Neural cell (in vitro differentiated cells): Measurements from ENCODE around the gene KRAS. TPM values are rescaled to one million over a fixed set of nuclear protein-coding genes. Genes with fewer than 3 reads are reported as not detected.

Experiments used
- H2AFZ ChIP-seq: fragments of 200-600, 300-800 bp; sonication (generic), shearing (Covaris generic); 2 replicates; pipeline ENCODE4 v1.6.0; 2014; ENCODE audit warnings: low read depth, mild to moderate bottlenecking, antibody characterized with exemption, low read length, moderate library complexity
- H3F3A ChIP-seq: fragments of 200-600 bp; shearing (Covaris generic); 2 replicates; pipeline ENCODE4 v1.6.1; 2016; ENCODE audit warnings: mild to moderate bottlenecking, moderate library complexity, mixed read lengths, antibody characterized with exemption, low read length; ENCODE audit not compliant: insufficient read depth, poor library complexity, severe bottlenecking
- H3K27ac ChIP-seq: fragments of 200-600, 300-800 bp; sonication (generic), shearing (Covaris generic); 2 replicates; pipeline ENCODE4 v1.5.1; 2014; ENCODE audit warnings: mild to moderate bottlenecking, low read length, moderate library complexity
- H3K27me3 ChIP-seq: fragments of 300-800, 200-600 bp; sonication (generic), shearing (Covaris generic); 2 replicates; pipeline ENCODE4 v1.6.0; 2014; ENCODE audit warnings: mild to moderate bottlenecking, low read depth, low read length, moderate library complexity; ENCODE audit not compliant: insufficient read depth
- H3K36me3 ChIP-seq: fragments of 300-800, 200-600 bp; sonication (generic), shearing (Covaris generic); 2 replicates; pipeline ENCODE4 v1.5.1; 2014; ENCODE audit warnings: mild to moderate bottlenecking, antibody characterized with exemption, low read length, moderate library complexity; ENCODE audit not compliant: insufficient read depth
- H3K4me2 ChIP-seq: fragments of 300-800, 200-600 bp; sonication (generic), shearing (Covaris generic); 2 replicates; pipeline ENCODE4 v1.6.0; 2014; ENCODE audit warnings: mild to moderate bottlenecking, low read length
- H3K4me3 ChIP-seq: fragments of 300-800, 200-600 bp; sonication (generic), shearing (Covaris generic); 2 replicates; pipeline ENCODE4 v1.5.1; 2014; ENCODE audit warnings: mild to moderate bottlenecking, low read length, moderate library complexity
- H3K79me2 ChIP-seq: fragments of 200-600 bp; shearing (Covaris generic); replicated peaks from 2 replicates; pipeline ENCODE4 v1.6.0; 2014; ENCODE audit warnings: mild to moderate bottlenecking, low read length, moderate library complexity; ENCODE audit not compliant: insufficient read depth
- H3K9ac ChIP-seq: fragments of 300-800, 200-600 bp; sonication (generic), shearing (Covaris generic); 2 replicates; pipeline ENCODE4 v1.6.1; 2016; ENCODE audit warnings: mild to moderate bottlenecking, low read length, mixed read lengths
- H3K9me2 ChIP-seq: fragments of 200-600 bp; shearing (Covaris generic); 2 replicates; pipeline ENCODE4 v1.6.1; 2016; ENCODE audit warnings: mild to moderate bottlenecking, low read length, mixed read lengths; ENCODE audit not compliant: insufficient read depth
- H3K9me3 ChIP-seq: fragments of 200-600, 300-800 bp; sonication (generic), shearing (Covaris generic); 2 replicates; pipeline ENCODE4 v1.6.1; 2016; ENCODE audit warnings: mild to moderate bottlenecking, mixed run types, low read length, moderate library complexity, mixed read lengths
- H4K20me1 ChIP-seq: fragments of 200-600 bp; shearing (Covaris generic); 2 replicates; pipeline ENCODE4 v1.6.1; 2016; ENCODE audit warnings: mild to moderate bottlenecking, mixed run types; ENCODE audit not compliant: insufficient read depth
- CTCF ChIP-seq: fragments of 450-650 bp; IDR thresholded peaks from 2 replicates; pipeline ENCODE4 v1.5.1; 2014; ENCODE audit warnings: antibody characterized with exemption, mild to moderate bottlenecking, moderate library complexity; ENCODE audit not compliant: poor library complexity, severe bottlenecking
- EP300 ChIP-seq: fragments of 450-650 bp; conservative IDR thresholded peaks from 2 replicates; pipeline ENCODE4 v1.6.1; 2014; ENCODE audit warnings: antibody characterized with exemption, mild to moderate bottlenecking, moderate library complexity; ENCODE audit not compliant: poor library complexity, severe bottlenecking
- EZH2 ChIP-seq: fragments of 200-600, 300-800 bp; shearing (Covaris generic), sonication (generic); IDR thresholded peaks from 2 replicates; pipeline ENCODE4 v1.6.1; 2014; ENCODE audit warnings: antibody characterized with exemption, low read length, borderline replicate concordance, mild to moderate bottlenecking; ENCODE audit not compliant: insufficient read depth, poor library complexity, severe bottlenecking
- MXI1 ChIP-seq: fragments of 450-650 bp; conservative IDR thresholded peaks from 2 replicates; pipeline ENCODE4 v1.6.1; 2014; ENCODE audit warnings: antibody characterized with exemption, mild to moderate bottlenecking; ENCODE audit not compliant: poor library complexity, severe bottlenecking
- POLR2AphosphoS5 ChIP-seq: IDR thresholded peaks from 2 replicates; pipeline ENCODE4 v1.6.1; 2012
- RAD21 ChIP-seq: fragments of 450-650 bp; conservative IDR thresholded peaks from 2 replicates; pipeline ENCODE4 v1.6.1; 2014; ENCODE audit warnings: antibody characterized with exemption, mild to moderate bottlenecking, moderate library complexity
- REST ChIP-seq: IDR thresholded peaks from 2 replicates; pipeline ENCODE4 v1.6.1; 2012; ENCODE audit warnings: borderline replicate concordance
- SMC3 ChIP-seq: fragments of 450-650 bp; conservative IDR thresholded peaks from 2 replicates; pipeline ENCODE4 v1.6.1; 2014; ENCODE audit warnings: antibody characterized with exemption, mild to moderate bottlenecking, moderate library complexity; ENCODE audit not compliant: poor library complexity
- TAF1 ChIP-seq: IDR thresholded peaks from 2 replicates; pipeline ENCODE4 v1.6.1; 2012; ENCODE audit warnings: low read depth
- polyA plus RNA-seq: library from polyadenylated mRNA; depleted of rRNA; stranded (reverse); fragments of >200 nt; gene quantifications from 2 replicates; pipeline ENCODE4 v1.2.3, GENCODE V29; 2014

KRAS gene
- polyA plus RNA-seq, 1 donor from 2014 or later, result 34.7 TPM

- no peaks in the 10 kb centered on the region for H3K9me3 ChIP-seq
- H3K36me3 ChIP-seq, result no peaks in the 10 kb centered on the region
- TF ChIP-seq SMC3, result no peak
- no peak for TF ChIP-seq EZH2
- no peak for TF ChIP-seq REST
- no peak for TF ChIP-seq TAF1
- TF ChIP-seq MXI1, result no peak
- TF ChIP-seq EP300, result no peak
- TF ChIP-seq CTCF, result no peak
- no peak for TF ChIP-seq POLR2AphosphoS5
- no peak for TF ChIP-seq RAD21
- no peak overlapping the region for H2AFZ ChIP-seq
- H3K79me2 ChIP-seq, result no peaks in the 10 kb centered on the region
- no peak overlapping the region for H3K4me2 ChIP-seq
- no peaks in the 10 kb centered on the region for H3K27me3 ChIP-seq
- H3K27ac ChIP-seq, result no peak overlapping the region
- no peaks in the 10 kb centered on the region for H3F3A ChIP-seq
- no peak overlapping the region for H3K4me3 ChIP-seq
- H4K20me1 ChIP-seq, result no peaks in the 10 kb centered on the region
- H3K9ac ChIP-seq, result no peak overlapping the region
- no peaks in the 10 kb centered on the region for H3K9me2 ChIP-seq
Measured at GRCh38 chr12:25202137-25202536, 48.6 kb downstream of the KRAS start.

- H2AFZ ChIP-seq, result no peak overlapping the region
- TF ChIP-seq SMC3 (no peak), EZH2 (no peak), EP300 (no peak), MXI1 (no peak), CTCF (no peak), TAF1 (no peak), RAD21 (no peak), REST (no peak), POLR2AphosphoS5 (no peak)
- H3K4me2 ChIP-seq, result no peak overlapping the region
Measured at GRCh38 chr12:25200703-25201102, 50.0 kb downstream of the KRAS start.

More at GRCh38 chr12:25200703-25201102, 50.0 kb downstream of the KRAS start:
- H3K9me2 ChIP-seq, result no peaks in the 10 kb centered on the region
- no peaks in the 10 kb centered on the region for H3K36me3 ChIP-seq
- H3F3A ChIP-seq, result no peaks in the 10 kb centered on the region
- no peaks in the 10 kb centered on the region for H3K9me3 ChIP-seq
- H3K9ac ChIP-seq, result no peak overlapping the region
- no peaks in the 10 kb centered on the region for H4K20me1 ChIP-seq
- no peak overlapping the region for H3K4me3 ChIP-seq
- no peaks in the 10 kb centered on the region for H3K79me2 ChIP-seq
- H3K27ac ChIP-seq, result no peak overlapping the region
- no peaks in the 10 kb centered on the region for H3K27me3 ChIP-seq
